ENCODE measurements around the gene PLAC1.

The PLAC1 gene

DNA sequence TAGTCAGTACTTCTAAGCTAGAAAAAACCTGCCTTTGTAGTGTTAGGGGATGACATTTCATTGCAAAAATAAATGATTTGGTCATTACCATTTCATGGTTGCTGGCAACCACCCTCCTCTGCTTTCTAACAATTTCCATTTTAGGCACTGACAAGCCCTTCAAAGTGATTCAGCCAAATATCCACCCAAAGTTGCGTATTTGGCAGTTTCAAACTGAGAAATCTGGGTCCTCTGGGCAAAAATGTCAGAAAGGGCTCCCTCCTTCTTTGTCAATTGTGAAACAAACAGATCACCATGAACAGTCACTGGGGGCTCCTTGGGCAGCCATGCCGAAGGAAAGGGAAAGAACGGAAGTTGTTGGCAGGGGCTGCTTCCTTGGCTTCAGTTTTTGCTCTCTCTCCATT is 33.0 kb downstream of the PLAC1 start:
- Histone ChIP-seq H3K9me3 (ENCODE audit: insufficient read depth, low read depth, low read length) (no peaks in the 10 kb centered on the region), H3K4me3 (ENCODE audit: low read length) (no peak overlapping the region), H3K27me3 (ENCODE audit: insufficient read depth, low read length) (no peaks in the 10 kb centered on the region), H3K4me1 (ENCODE audit: insufficient read depth, low read length) (peaks cover 8% of the 10 kb centered on the region; the same call in 1 of the 2 replicates), H3K9ac (ENCODE audit: low read depth, low read length) (no peak overlapping the region), H3K27ac (ENCODE audit: low read length) (no peak overlapping the region), H3K36me3 (ENCODE audit: insufficient read depth, low read depth, low read length) (no peaks in the 10 kb centered on the region)

DNA sequence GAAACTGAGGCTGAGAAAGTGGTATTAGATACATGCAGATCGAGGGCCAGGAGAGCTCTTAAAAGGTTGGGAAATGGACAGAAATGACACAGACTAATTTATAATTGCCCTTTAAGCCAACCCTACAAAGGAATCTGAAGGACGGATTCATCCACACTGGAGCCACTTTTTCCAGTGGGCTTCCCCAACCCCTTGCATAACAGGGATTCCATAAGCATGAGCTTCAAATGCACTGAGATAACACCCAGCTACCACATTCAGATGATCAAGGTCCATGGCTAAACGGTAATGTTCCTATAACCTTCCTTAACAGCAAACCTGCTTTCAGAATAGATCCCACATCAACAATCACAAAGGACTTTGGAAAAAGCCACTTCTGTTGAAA is 34.2 kb downstream of the PLAC1 start:
- Histone ChIP-seq H3K36me3 (ENCODE audit: insufficient read depth, low read depth, low read length) (no peaks in the 10 kb centered on the region), H3K27me3 (ENCODE audit: insufficient read depth, low read length) (no peaks in the 10 kb centered on the region), H3K9me3 (ENCODE audit: insufficient read depth, low read depth, low read length) (no peaks in the 10 kb centered on the region), H3K9ac (ENCODE audit: low read depth, low read length) (no peak overlapping the region), H3K27ac (ENCODE audit: low read length) (no peak overlapping the region), H3K4me3 (ENCODE audit: low read length) (no peak overlapping the region), H3K4me1 (ENCODE audit: insufficient read depth, low read length) (peaks cover 8% of the 10 kb centered on the region; the same call in 1 of the 2 replicates)

DNA sequence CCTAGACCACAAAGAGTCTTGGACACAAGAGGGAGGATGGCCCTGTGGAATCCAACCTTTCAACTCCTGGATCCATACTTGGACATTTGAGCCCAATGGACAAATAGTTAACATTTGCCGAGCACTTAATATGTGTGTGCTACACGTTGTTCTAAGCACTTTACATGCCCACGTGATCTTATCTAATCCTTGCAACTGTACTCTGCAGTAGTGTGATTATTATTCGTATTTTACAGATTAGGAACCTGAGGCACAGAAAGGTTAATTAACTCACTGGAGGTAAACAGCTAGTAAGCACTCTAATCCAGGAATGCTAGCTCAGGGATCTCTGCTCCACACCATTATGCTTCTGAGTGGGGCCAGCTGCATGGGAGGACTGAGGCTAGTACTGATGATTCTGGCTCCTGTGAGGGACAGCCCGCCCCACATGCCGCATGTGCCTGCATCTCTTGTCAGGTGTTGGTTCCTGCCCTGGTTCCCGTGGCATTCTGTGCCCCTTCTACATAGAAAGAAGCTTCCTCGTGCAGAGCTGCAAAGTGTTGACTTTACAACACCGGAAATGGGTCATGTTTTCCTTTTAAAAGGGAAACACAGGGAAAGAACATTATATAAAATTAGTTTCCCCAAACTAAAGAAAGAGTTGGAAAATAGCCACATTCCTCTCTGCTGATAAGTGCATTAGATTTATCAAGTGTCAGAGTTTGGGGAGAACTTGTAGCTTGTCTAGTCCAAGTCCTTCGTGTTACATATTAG is 34.8 kb downstream of the PLAC1 start:
- Histone ChIP-seq H3K27me3 (ENCODE audit: insufficient read depth, low read length) (no peaks in the 10 kb centered on the region), H3K4me3 (ENCODE audit: low read length) (no peak overlapping the region), H3K9me3 (ENCODE audit: insufficient read depth, low read depth, low read length) (no peaks in the 10 kb centered on the region), H3K9ac (ENCODE audit: low read depth, low read length) (no peak overlapping the region), H3K27ac (ENCODE audit: low read length) (no peak overlapping the region), H3K4me1 (ENCODE audit: insufficient read depth, low read length) (peaks cover 8% of the 10 kb centered on the region; the same call in 1 of the 2 replicates), H3K36me3 (ENCODE audit: insufficient read depth, low read depth, low read length) (no peaks in the 10 kb centered on the region)

DNA sequence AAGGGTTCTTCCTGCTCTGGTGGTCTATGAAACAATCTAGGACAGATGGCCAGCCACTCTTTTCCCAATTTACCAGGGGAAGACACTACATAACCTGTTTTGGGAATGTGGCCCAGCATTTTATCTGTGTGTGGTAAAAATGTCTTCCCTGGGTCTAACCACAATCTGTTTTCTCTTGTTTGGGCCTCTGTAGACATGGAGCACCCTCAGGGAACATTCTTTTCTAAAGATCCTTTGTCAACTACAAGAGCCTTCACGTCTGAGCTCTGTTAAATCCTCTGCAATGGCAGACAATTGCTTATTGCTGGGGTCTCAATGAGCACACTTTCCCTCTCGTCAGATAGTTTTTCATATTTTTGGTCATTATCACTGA is 35.5 kb downstream of the PLAC1 start:
- Histone ChIP-seq H3K9ac (ENCODE audit: low read depth, low read length) (no peak overlapping the region), H3K4me1 (ENCODE audit: insufficient read depth, low read length) (peaks cover 8% of the 10 kb centered on the region; the same call in 1 of the 2 replicates), H3K4me3 (ENCODE audit: low read length) (no peak overlapping the region)

DNA sequence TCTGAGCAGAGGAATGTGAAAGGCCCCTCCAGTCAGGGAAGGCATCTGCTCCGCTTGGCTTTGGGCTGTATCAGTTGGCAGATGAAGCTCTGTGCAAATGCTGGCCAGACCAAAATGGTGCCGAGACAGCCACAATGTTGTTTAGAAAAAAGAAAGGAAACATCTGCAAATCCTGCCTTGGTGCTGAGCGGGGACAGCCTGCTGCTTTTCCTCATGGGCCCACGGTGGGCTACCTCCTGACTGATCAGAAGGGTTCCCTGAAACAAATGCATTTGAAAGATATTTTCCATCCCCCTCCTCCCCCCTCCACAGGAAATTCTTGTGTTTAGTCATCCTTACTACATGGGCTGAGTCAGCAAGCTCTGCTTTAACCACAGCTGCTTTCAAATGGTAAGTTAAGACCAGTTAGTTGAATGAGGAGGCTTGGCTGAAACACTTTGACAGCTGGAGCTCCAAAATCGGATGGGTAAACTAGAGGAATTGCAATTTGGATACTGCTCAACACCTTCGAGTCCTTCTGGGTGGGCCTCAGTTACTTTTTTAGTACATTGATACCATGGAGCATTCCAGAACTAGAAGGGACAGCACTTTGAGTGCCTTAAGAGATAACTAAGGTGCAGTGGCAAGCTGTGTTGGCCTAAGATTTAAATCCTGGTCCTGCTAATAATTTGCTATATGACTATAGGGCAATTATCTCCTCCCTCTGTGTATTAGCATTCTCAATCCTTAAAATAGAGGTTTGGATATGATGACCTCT is 36.0 kb downstream of the PLAC1 start:
- H3K27me3 ChIP-seq (ENCODE audit: insufficient read depth, low read length) = no peaks in the 10 kb centered on the region
- no peaks in the 10 kb centered on the region for H3K9me3 ChIP-seq (ENCODE audit: insufficient read depth, low read depth, low read length)
- no peak overlapping the region for H3K27ac ChIP-seq (ENCODE audit: low read length)
- peaks cover 8% of the 10 kb centered on the region; the same call in 1 of the 2 replicates for H3K4me1 ChIP-seq (ENCODE audit: insufficient read depth, low read length)
- no peak overlapping the region for H3K4me3 ChIP-seq (ENCODE audit: low read length)
- peak overlapping the region; percentile 41; the same call in 1 of the 2 replicates for H3K9ac ChIP-seq (ENCODE audit: low read depth, low read length)
- no peaks in the 10 kb centered on the region for H3K36me3 ChIP-seq (ENCODE audit: insufficient read depth, low read depth, low read length)

More for the DNA sequence above, 35.5 kb downstream of the PLAC1 start:
- H3K27me3 ChIP-seq (ENCODE audit: insufficient read depth, low read length) = no peaks in the 10 kb centered on the region
- no peaks in the 10 kb centered on the region for H3K9me3 ChIP-seq (ENCODE audit: insufficient read depth, low read depth, low read length)
- H3K27ac ChIP-seq (ENCODE audit: low read length) = no peak overlapping the region
- no peaks in the 10 kb centered on the region for H3K36me3 ChIP-seq (ENCODE audit: insufficient read depth, low read depth, low read length)

DNA sequence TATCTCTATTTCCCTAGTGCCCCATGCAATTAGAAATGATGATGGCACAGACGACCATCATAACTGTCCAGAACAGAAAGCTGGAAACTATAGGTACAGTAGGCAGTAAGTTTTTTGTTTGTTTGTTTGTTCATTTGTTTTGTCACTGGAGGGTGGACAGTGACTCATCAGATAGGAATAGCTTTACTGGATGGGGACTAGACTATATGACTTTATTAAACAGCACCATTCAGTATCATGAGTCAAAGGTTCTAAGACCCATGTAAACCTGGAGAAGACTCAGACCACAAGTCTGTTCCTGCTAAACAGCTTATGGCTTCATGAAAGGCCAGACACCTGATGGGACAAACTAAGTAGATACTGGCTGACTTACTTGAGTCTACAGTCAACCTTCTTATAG is 38.4 kb downstream of the PLAC1 start:
- peaks cover 8% of the 10 kb centered on the region; the same call in 1 of the 2 replicates for H3K4me1 ChIP-seq (ENCODE audit: insufficient read depth, low read length)
- H3K4me3 ChIP-seq (ENCODE audit: low read length) = no peak overlapping the region
- H3K9ac ChIP-seq (ENCODE audit: low read depth, low read length) = no peak overlapping the region
- no peaks in the 10 kb centered on the region for H3K9me3 ChIP-seq (ENCODE audit: insufficient read depth, low read depth, low read length)
- H3K27me3 ChIP-seq (ENCODE audit: insufficient read depth, low read length) = no peaks in the 10 kb centered on the region
- no peak overlapping the region for H3K27ac ChIP-seq (ENCODE audit: low read length)
- no peaks in the 10 kb centered on the region for H3K36me3 ChIP-seq (ENCODE audit: insufficient read depth, low read depth, low read length)

DNA sequence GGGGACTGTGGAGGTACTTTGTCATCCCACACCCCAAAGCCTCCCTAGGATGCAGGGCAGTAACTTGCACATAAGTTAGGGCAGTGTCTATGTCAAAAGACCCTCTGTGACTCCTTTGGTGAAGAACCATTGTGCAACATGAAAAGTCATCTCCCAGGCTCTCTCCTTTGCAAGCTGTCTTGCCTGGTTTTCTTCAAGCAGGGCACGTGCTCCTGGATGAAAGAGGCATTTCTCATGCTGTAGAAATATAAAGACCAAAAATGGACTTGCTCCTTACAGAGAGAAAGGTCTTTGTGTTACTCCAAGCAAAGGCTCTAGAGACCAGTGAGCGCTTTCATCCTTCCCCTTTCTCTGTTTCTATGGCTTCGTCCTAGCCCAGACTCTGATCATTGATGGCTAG is 44.9 kb downstream of the PLAC1 start:
- no peak overlapping the region for H3K27ac ChIP-seq (ENCODE audit: low read length)
- H3K9ac ChIP-seq (ENCODE audit: low read depth, low read length) = no peak overlapping the region
- no peaks in the 10 kb centered on the region for H3K36me3 ChIP-seq (ENCODE audit: insufficient read depth, low read depth, low read length)
- H3K27me3 ChIP-seq (ENCODE audit: insufficient read depth, low read length) = no peaks in the 10 kb centered on the region
- H3K4me3 ChIP-seq (ENCODE audit: low read length) = no peak overlapping the region
- no peaks in the 10 kb centered on the region for H3K4me1 ChIP-seq (ENCODE audit: insufficient read depth, low read length)
- no peaks in the 10 kb centered on the region for H3K9me3 ChIP-seq (ENCODE audit: insufficient read depth, low read depth, low read length)

DNA sequence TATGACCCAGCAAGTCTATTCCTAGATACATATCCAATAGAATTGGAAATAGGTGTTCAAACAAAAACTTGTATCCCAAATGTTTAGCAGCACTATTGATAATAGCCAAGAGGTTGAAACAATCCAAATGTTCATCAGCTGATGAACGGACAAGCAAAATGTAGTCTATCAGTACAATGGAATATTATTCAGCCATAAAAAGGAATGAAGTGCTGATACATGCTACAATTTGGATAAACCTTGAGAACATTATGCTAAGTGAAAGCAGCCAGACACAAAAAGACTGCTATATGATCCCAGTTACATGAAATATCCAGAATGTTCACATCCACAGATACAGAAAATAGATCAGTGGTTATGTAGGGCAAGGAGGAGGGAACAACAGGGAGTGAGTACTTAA is 50.1 kb downstream of the PLAC1 start:
- H3K36me3 ChIP-seq (ENCODE audit: insufficient read depth, low read depth, low read length) = no peaks in the 10 kb centered on the region
- no peak overlapping the region for H3K27ac ChIP-seq (ENCODE audit: low read length)
- H3K27me3 ChIP-seq (ENCODE audit: insufficient read depth, low read length) = no peaks in the 10 kb centered on the region

DNA sequence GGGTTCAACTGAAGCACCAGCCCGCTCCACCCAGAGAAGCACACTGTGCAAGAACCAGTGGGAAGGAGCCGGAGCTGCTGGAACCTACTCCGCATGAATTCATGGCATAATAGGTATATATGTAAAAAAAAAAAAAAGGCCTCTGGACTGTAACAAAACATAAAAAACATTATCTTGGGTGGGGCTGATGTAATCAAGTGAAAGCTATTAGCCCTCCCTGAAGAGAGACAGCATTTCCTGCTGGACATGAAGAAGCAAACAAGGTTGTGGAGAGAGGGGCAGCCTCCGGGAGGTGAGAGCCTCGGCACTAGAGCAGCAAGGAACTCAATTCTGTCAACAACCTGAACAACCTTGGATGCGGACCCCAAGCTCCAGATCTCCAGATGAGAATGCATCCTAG is 50.7 kb downstream of the PLAC1 start:
- H3K9me3 ChIP-seq (ENCODE audit: insufficient read depth, low read depth, low read length) = no peaks in the 10 kb centered on the region
- peaks cover 4% of the 10 kb centered on the region; the same call in 1 of the 2 replicates for H3K4me1 ChIP-seq (ENCODE audit: insufficient read depth, low read length)
- H3K27me3 ChIP-seq (ENCODE audit: insufficient read depth, low read length) = no peaks in the 10 kb centered on the region
- H3K27ac ChIP-seq (ENCODE audit: low read length) = no peak overlapping the region
- H3K9ac ChIP-seq (ENCODE audit: low read depth, low read length) = no peak overlapping the region
- H3K4me3 ChIP-seq (ENCODE audit: low read length) = no peak overlapping the region
- no peaks in the 10 kb centered on the region for H3K36me3 ChIP-seq (ENCODE audit: insufficient read depth, low read depth, low read length)

More for the DNA sequence above, 50.1 kb downstream of the PLAC1 start:
- H3K9me3 ChIP-seq (ENCODE audit: insufficient read depth, low read depth, low read length) = no peaks in the 10 kb centered on the region
- no peak overlapping the region for H3K4me3 ChIP-seq (ENCODE audit: low read length)
- no peak overlapping the region for H3K9ac ChIP-seq (ENCODE audit: low read depth, low read length)
- peaks cover 4% of the 10 kb centered on the region; the same call in 1 of the 2 replicates for H3K4me1 ChIP-seq (ENCODE audit: insufficient read depth, low read length)

DNA sequence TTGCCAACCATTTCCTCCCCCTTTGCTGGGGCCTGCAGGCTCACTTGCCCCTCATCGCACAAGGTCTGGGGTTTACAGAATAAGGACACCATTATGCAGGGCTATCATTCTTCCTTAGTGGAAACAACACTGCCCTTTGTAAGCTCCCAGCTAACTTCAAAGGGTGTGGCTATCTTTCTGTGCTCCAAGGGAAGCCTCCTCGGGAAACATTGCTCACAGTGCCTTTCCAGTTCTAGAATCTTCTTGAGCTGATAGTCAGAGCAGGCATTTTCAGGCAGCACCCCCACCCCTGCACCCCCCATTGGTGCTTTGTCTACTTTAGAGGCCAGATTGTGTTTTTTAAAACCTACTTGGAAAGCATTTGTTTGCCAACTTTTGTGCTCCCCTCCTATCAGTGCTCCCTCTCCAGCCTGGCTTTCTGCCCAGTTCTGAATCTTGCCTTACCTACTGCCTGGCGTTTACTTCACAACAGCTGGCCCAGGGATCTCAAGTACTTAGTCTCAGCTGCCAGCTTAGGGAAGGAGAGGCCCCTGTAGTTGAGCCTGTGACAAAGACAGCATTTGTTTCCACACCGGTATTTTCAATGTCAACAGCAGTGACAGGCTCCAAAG is 53.5 kb downstream of the PLAC1 start:
- Histone ChIP-seq H3K9ac (ENCODE audit: low read depth, low read length) (no peak overlapping the region), H3K27ac (ENCODE audit: low read length) (no peak overlapping the region)

DNA sequence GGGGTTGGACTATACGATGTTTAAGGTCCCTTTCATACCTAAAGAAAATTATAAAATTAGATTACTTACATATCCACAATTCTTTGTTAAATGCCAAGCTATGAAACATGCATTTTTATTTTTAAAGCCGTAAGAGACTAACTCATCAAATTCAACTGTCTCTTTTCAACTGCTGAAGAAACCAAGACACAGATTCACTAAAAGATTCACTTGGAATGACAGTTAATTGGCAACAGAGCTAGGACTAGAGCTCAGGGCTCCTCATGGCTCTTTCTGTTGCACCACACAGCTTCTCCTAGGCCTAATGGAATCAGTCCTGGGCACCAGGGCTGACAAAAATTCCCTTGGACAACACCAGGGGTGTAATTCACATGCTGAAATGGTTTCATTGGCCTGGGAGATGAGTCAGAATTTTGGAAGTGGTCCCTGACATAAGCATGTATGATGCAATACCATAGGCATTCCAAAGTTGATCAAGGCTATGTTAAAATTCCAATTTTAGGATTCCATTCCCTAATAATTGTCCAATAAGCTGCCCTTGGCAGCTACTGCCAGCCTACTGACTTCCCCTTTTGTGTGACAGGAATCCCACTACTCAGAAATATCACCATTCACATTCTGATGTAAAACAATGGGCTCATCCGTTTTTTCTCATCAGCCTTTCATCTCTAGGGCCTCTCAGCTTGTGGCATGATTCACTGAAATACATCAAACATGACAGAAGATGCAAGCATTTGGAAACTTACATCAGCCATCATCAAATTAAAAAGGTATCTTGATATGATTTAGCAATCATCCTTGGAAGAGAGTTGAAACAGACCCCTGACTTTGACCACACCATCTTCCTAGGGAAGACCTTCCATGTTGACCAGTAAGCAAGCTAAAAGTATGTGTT is 54.2 kb downstream of the PLAC1 start:
- H3K4me1 ChIP-seq (ENCODE audit: insufficient read depth, low read length) = peaks cover 4% of the 10 kb centered on the region; the same call in 1 of the 2 replicates
- H3K4me3 ChIP-seq (ENCODE audit: low read length) = no peak overlapping the region
- H3K36me3 ChIP-seq (ENCODE audit: insufficient read depth, low read depth, low read length) = no peaks in the 10 kb centered on the region
- H3K9ac ChIP-seq (ENCODE audit: low read depth, low read length) = no peak overlapping the region
- H3K27ac ChIP-seq (ENCODE audit: low read length) = no peak overlapping the region
- no peaks in the 10 kb centered on the region for H3K27me3 ChIP-seq (ENCODE audit: insufficient read depth, low read length)
- H3K9me3 ChIP-seq (ENCODE audit: insufficient read depth, low read depth, low read length) = no peaks in the 10 kb centered on the region

More for the DNA sequence above, 53.5 kb downstream of the PLAC1 start:
- Histone ChIP-seq H3K27me3 (ENCODE audit: insufficient read depth, low read length) (no peaks in the 10 kb centered on the region), H3K36me3 (ENCODE audit: insufficient read depth, low read depth, low read length) (no peaks in the 10 kb centered on the region), H3K9me3 (ENCODE audit: insufficient read depth, low read depth, low read length) (no peaks in the 10 kb centered on the region), H3K4me1 (ENCODE audit: insufficient read depth, low read length) (peaks cover 4% of the 10 kb centered on the region; the same call in 1 of the 2 replicates), H3K4me3 (ENCODE audit: low read length) (no peak overlapping the region)
